ENCODE data around the gene AGPAT1. TPM values are rescaled to one million over a fixed set of nuclear protein-coding genes. Genes with fewer than 3 reads are reported as not detected.

Gene AGPAT1
- polyA plus RNA-seq, 1 donor (not counting 4 experiments of a cell fraction or from before 2014, with no cell fraction given), result 46.4 TPM

GRCh38 chr6:32126880-32127279, 49.0 kb downstream of the AGPAT1 start:
- peak overlapping the region; percentile 98 for H3K9ac ChIP-seq (ENCODE audit: control insufficient read depth, extremely low read depth, insufficient read depth, low read length)
- peaks cover 18% of the 10 kb centered on the region for H3K79me2 ChIP-seq (ENCODE audit: control insufficient read depth, insufficient read depth, low read length)
- H3K27ac ChIP-seq (ENCODE audit: control insufficient read depth, insufficient read depth, low read length), result peak overlapping the region; percentile 94
- TF ChIP-seq EZH2 (IDR thresholded peaks at IDR 0.05; ENCODE audit: low read length), result no peak
- no peak for TF ChIP-seq CTCF (optimal IDR thresholded peaks at IDR 0.05 in 1 of 3, IDR thresholded peaks at IDR 0.05 in 1 of 3, conservative IDR thresholded peaks at IDR 0.05 in 1 of 3; ENCODE audit: extremely low read depth in 1 of 3, insufficient read depth in 2 of 3, low read length in 3 of 3)
- no peak overlapping the region for H2AFZ ChIP-seq (ENCODE audit: control insufficient read depth, low read length)
- DNase-seq (ENCODE audit: low read depth, low spot score), result no peak
- peak overlapping the region; percentile 81 for H3K4me2 ChIP-seq (ENCODE audit: control insufficient read depth, extremely low read depth, insufficient read depth, low read depth, low read length)
- H3K9me3 ChIP-seq (ENCODE audit: control insufficient read depth, low read depth, low read length), result no peaks in the 10 kb centered on the region
- no peak for FAIRE-seq
- no peaks in the 10 kb centered on the region for H4K20me1 ChIP-seq (ENCODE audit: control insufficient read depth, extremely low read depth, insufficient read depth, low read length)
- H3K36me3 ChIP-seq (ENCODE audit: control insufficient read depth in 2 of 2, extremely low read depth in 1 of 2, insufficient read depth in 2 of 2, low read length in 2 of 2), result peaks cover 4 to 8% of the 10 kb centered on the region in 2 experiments
- dilution Hi-C loops (cut with MboI; ENCODE audit: extremely low pct_ligation_motif_present, low sequenced_read_pairs), result no loop called here
- peak overlapping the region; percentile 95 to 100 (median 99) for H3K4me3 ChIP-seq (ENCODE audit: control insufficient read depth in 2 of 3, extremely low read depth in 1 of 3, insufficient read depth in 2 of 3, low read depth in 1 of 3, low read length in 3 of 3)
- no peaks in the 10 kb centered on the region for H3K27me3 ChIP-seq (ENCODE audit: control insufficient read depth, extremely low read depth, insufficient read depth, low read length)
- H3K4me1 ChIP-seq (ENCODE audit: control insufficient read depth, extremely low read depth, insufficient read depth, low read length), result peaks cover 23% of the 10 kb centered on the region
- H3K9me1 ChIP-seq (ENCODE audit: control insufficient read depth, extremely low read depth, insufficient read depth, low read length), result no peaks in the 10 kb centered on the region

- DNase-seq (ENCODE audit: low read depth, low spot score), result no peak
- Histone ChIP-seq H2AFZ (ENCODE audit: control insufficient read depth, low read length) (no peak overlapping the region), H4K20me1 (ENCODE audit: control insufficient read depth, extremely low read depth, insufficient read depth, low read length) (no peaks in the 10 kb centered on the region), H3K27me3 (ENCODE audit: control insufficient read depth, extremely low read depth, insufficient read depth, low read length) (no peaks in the 10 kb centered on the region), H3K79me2 (ENCODE audit: control insufficient read depth, insufficient read depth, low read length) (peaks cover 13% of the 10 kb centered on the region), H3K4me2 (ENCODE audit: control insufficient read depth, extremely low read depth, insufficient read depth, low read depth, low read length) (no peak overlapping the region), H3K27ac (ENCODE audit: control insufficient read depth, insufficient read depth, low read length) (no peak overlapping the region), H3K9me3 (ENCODE audit: control insufficient read depth, low read depth, low read length) (no peaks in the 10 kb centered on the region), H3K9me1 (ENCODE audit: control insufficient read depth, extremely low read depth, insufficient read depth, low read length) (no peaks in the 10 kb centered on the region), H3K36me3 (ENCODE audit: control insufficient read depth in 2 of 2, extremely low read depth in 1 of 2, insufficient read depth in 2 of 2, low read length in 2 of 2) (peaks cover 9 to 21% of the 10 kb centered on the region in 2 experiments), H3K4me3 (ENCODE audit: control insufficient read depth in 2 of 3, extremely low read depth in 1 of 3, insufficient read depth in 2 of 3, low read depth in 1 of 3, low read length in 3 of 3) (no peak overlapping the region), H3K4me1 (ENCODE audit: control insufficient read depth, extremely low read depth, insufficient read depth, low read length) (peaks cover 12% of the 10 kb centered on the region), H3K9ac (ENCODE audit: control insufficient read depth, extremely low read depth, insufficient read depth, low read length) (no peak overlapping the region)
- no peak for FAIRE-seq
- dilution Hi-C loops (cut with MboI; ENCODE audit: extremely low pct_ligation_motif_present, low sequenced_read_pairs), result no loop called here
- no peak for TF ChIP-seq CTCF (optimal IDR thresholded peaks at IDR 0.05 in 1 of 3, IDR thresholded peaks at IDR 0.05 in 1 of 3, conservative IDR thresholded peaks at IDR 0.05 in 1 of 3; ENCODE audit: extremely low read depth in 1 of 3, insufficient read depth in 2 of 3, low read length in 3 of 3)
- TF ChIP-seq EZH2 (IDR thresholded peaks at IDR 0.05; ENCODE audit: low read length), result no peak
These were observed 52.2 kb downstream of the AGPAT1 start for GRCh38 chr6:32123681-32124080.

Data from keratinocyte (primary cell).